K562 (cell line): ENCODE data around the gene NEK4.

ENCODE experiments used
- CBX3 ChIP-seq, 2 experiments: IDR thresholded peaks; 1 replicate in 1 of 2; 2 replicates in 1 of 2; pipeline ENCODE4 v1.6.1; 2012; ENCODE audit warnings: inconsistent platforms in 2 of 2, low read length in 2 of 2, borderline replicate concordance in 1 of 2, control low read depth in 1 of 2
- CHD1 ChIP-seq: fragments of 200-600 bp; sonication (generic); IDR thresholded peaks from one replicate; pipeline ENCODE4 v1.6.1; 2012; ENCODE audit warnings: mild to moderate bottlenecking, moderate library complexity, low read length, inconsistent platforms
- KLF13 ChIP-seq: fragments of 450-650 bp; IDR thresholded peaks from 2 replicates; pipeline ENCODE4 v1.6.1; 2016; ENCODE audit warnings: missing genetic modification characterization, low read depth, mild to moderate bottlenecking, missing compliant biosample characterization, moderate library complexity, borderline replicate concordance
- POLR2A ChIP-seq: fragments of 450-650 bp; conservative IDR thresholded peaks from 2 replicates; pipeline ENCODE4 v1.6.1; 2016
- RBM22 ChIP-seq: fragments of 200-400 bp; formaldehyde crosslinking; IDR thresholded peaks from 2 replicates; pipeline ENCODE4 v1.6.1; 2018; ENCODE audit warnings: low read length, low read depth; ENCODE audit not compliant: poor library complexity, severe bottlenecking
- YBX1 ChIP-seq: fragments of 450-650 bp; IDR thresholded peaks from 2 replicates; pipeline ENCODE4 v1.7.1; 2016; ENCODE audit warnings: mild to moderate bottlenecking
- ZNF384 ChIP-seq: IDR thresholded peaks from 2 replicates; pipeline ENCODE4 v1.6.1; 2012; ENCODE audit warnings: low read depth, low read length, improper control_type of control experiment
- ZZZ3 ChIP-seq: fragments of 450-650 bp; IDR thresholded peaks from 2 replicates; pipeline ENCODE4 v1.6.1; 2016; ENCODE audit warnings: antibody characterized with exemption, mild to moderate bottlenecking, moderate library complexity
- TF ChIP-seq, protein P1 (sequence below): sonication (generic); formaldehyde crosslinking; IDR thresholded peaks from 2 replicates; pipeline ENCODE4 v1.5.0; 2020; ENCODE audit warnings: missing genetic modification reagents
- TF ChIP-seq, protein P2 (sequence below), 3 experiments: IDR thresholded peaks in 2 of 3; conservative IDR thresholded peaks in 1 of 3; 2 replicates each; pipeline ENCODE4 v1.5.1; 2011 to 2012; ENCODE audit warnings: low read length in 3 of 3, mild to moderate bottlenecking in 3 of 3, control low read depth in 2 of 3, improper control_type of control experiment in 1 of 3, inconsistent platforms in 1 of 3, low read depth in 1 of 3, mixed read lengths in 1 of 3, moderate library complexity in 1 of 3; ENCODE audit not compliant: insufficient read depth in 2 of 3
- TF ChIP-seq, protein P3 (sequence below): fragments of 250-450 bp; sonication (Bioruptor Pico); IDR thresholded peaks from 2 replicates; pipeline ENCODE4 v1.8.0; 2021; ENCODE audit warnings: moderate library complexity, mild to moderate bottlenecking, inconsistent platforms
- TF ChIP-seq, protein P4 (sequence below): fragments of 200-800 bp; sonication (Bioruptor generic); IDR thresholded peaks from 2 replicates; pipeline ENCODE4 v1.6.1; 2017; ENCODE audit warnings: missing genetic modification characterization, missing compliant biosample characterization
- TF ChIP-seq, protein P5 (sequence below): sonication (generic); formaldehyde crosslinking; IDR thresholded peaks from 2 replicates; pipeline ENCODE4 v1.8.0; 2022; ENCODE audit warnings: mild to moderate bottlenecking, missing genetic modification reagents, borderline replicate concordance

DNA sequence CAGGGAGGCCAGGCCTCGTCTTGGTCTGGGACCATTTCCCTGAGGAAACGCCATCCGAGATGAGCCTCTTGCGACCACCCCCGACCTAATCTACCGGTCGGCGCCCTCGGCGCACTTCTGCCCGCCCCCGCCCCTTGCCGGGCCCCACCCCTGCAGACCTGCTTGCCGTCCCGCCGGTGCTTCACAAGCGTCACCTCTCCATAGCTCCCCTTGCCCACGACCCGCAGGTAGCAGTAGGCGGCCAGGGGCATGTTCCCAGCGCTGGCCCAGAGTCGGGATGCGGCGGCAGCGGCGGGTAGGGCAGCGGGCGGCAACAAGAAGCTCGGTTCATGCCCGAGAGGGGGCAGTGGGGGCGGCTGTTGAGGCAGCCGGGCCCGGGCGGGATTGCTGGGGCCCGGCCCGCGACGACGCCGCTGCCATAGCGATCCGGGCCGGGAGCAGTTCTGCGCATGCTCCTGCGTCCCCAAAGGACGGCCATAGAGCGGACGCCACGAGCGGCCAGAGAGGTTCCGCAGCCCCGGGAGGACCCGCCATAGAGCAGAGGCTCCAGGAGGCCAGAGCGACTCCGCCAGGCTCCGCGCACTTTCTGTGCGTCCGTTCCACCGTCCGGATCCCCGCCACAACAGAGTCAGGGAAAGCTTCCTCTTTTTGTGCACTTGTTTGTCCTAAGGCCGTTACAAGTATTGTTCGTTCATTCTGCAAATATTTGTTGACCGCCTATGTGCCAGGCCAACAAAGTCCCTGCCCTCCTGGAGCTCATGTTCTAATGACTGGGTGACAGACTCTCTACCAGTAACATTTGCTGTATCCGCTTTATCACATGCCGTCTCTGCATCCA is at the start of gene NEK4:
- TF ChIP-seq YBX1 (no peak), CBX3 (IDR thresholded peaks at IDR 0.05; ENCODE audit: borderline replicate concordance in 1 of 2, low read length in 2 of 2) (no peak), ZZZ3 (0 out of 2 replicates have a peak, but pooled peaks have one; percentile 51), ZNF384 (no peak), POLR2A (peak; percentile 96), KLF13 (tag) (no peak), CHD1 (no peak), RBM22 (no peak)
- TF ChIP-seq, protein P1, sequence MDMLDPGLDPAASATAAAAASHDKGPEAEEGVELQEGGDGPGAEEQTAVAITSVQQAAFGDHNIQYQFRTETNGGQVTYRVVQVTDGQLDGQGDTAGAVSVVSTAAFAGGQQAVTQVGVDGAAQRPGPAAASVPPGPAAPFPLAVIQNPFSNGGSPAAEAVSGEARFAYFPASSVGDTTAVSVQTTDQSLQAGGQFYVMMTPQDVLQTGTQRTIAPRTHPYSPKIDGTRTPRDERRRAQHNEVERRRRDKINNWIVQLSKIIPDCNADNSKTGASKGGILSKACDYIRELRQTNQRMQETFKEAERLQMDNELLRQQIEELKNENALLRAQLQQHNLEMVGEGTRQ (CRISPR knock-in tag), result no peak
- TF ChIP-seq, protein P2, sequence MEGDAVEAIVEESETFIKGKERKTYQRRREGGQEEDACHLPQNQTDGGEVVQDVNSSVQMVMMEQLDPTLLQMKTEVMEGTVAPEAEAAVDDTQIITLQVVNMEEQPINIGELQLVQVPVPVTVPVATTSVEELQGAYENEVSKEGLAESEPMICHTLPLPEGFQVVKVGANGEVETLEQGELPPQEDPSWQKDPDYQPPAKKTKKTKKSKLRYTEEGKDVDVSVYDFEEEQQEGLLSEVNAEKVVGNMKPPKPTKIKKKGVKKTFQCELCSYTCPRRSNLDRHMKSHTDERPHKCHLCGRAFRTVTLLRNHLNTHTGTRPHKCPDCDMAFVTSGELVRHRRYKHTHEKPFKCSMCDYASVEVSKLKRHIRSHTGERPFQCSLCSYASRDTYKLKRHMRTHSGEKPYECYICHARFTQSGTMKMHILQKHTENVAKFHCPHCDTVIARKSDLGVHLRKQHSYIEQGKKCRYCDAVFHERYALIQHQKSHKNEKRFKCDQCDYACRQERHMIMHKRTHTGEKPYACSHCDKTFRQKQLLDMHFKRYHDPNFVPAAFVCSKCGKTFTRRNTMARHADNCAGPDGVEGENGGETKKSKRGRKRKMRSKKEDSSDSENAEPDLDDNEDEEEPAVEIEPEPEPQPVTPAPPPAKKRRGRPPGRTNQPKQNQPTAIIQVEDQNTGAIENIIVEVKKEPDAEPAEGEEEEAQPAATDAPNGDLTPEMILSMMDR (IDR thresholded peaks at IDR 0.05 in 2 of 3, conservative IDR thresholded peaks at IDR 0.05 in 1 of 3; ENCODE audit: insufficient read depth in 2 of 3, low read depth in 1 of 3, low read length in 3 of 3), result no peak
- TF ChIP-seq, protein P3, sequence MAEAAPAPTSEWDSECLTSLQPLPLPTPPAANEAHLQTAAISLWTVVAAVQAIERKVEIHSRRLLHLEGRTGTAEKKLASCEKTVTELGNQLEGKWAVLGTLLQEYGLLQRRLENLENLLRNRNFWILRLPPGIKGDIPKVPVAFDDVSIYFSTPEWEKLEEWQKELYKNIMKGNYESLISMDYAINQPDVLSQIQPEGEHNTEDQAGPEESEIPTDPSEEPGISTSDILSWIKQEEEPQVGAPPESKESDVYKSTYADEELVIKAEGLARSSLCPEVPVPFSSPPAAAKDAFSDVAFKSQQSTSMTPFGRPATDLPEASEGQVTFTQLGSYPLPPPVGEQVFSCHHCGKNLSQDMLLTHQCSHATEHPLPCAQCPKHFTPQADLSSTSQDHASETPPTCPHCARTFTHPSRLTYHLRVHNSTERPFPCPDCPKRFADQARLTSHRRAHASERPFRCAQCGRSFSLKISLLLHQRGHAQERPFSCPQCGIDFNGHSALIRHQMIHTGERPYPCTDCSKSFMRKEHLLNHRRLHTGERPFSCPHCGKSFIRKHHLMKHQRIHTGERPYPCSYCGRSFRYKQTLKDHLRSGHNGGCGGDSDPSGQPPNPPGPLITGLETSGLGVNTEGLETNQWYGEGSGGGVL (CRISPR knock-in tag), result no peak
- TF ChIP-seq, protein P4, sequence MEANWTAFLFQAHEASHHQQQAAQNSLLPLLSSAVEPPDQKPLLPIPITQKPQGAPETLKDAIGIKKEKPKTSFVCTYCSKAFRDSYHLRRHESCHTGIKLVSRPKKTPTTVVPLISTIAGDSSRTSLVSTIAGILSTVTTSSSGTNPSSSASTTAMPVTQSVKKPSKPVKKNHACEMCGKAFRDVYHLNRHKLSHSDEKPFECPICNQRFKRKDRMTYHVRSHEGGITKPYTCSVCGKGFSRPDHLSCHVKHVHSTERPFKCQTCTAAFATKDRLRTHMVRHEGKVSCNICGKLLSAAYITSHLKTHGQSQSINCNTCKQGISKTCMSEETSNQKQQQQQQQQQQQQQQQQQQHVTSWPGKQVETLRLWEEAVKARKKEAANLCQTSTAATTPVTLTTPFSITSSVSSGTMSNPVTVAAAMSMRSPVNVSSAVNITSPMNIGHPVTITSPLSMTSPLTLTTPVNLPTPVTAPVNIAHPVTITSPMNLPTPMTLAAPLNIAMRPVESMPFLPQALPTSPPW (CRISPR knock-in tag), result peak; percentile 42; the same call in 1 of the 2 replicates
- TF ChIP-seq, protein P5, sequence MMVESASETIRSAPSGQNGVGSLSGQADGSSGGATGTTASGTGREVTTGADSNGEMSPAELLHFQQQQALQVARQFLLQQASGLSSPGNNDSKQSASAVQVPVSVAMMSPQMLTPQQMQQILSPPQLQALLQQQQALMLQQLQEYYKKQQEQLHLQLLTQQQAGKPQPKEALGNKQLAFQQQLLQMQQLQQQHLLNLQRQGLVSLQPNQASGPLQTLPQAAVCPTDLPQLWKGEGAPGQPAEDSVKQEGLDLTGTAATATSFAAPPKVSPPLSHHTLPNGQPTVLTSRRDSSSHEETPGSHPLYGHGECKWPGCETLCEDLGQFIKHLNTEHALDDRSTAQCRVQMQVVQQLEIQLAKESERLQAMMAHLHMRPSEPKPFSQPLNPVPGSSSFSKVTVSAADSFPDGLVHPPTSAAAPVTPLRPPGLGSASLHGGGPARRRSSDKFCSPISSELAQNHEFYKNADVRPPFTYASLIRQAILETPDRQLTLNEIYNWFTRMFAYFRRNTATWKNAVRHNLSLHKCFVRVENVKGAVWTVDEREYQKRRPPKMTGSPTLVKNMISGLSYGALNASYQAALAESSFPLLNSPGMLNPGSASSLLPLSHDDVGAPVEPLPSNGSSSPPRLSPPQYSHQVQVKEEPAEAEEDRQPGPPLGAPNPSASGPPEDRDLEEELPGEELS (CRISPR knock-in tag), result no peak
